Stimulated activated CD4-positive, alpha-beta T cell treated with anti-CD3 and anti-CD28 coated beads, Interleukin-2, amount 100 ng/mL, for 48 hours (primary cell): ENCODE measurements around the gene ADCY4.
A peak's percentile ranks its signal among the peaks of the same experiment; 100 is the strongest.

Source experiments
- DNase-seq, 2 donors: peaks; one replicate each; pipeline ENCODE4 v3.0.0-alpha.2; 2020

The ADCY4 gene

DNA sequence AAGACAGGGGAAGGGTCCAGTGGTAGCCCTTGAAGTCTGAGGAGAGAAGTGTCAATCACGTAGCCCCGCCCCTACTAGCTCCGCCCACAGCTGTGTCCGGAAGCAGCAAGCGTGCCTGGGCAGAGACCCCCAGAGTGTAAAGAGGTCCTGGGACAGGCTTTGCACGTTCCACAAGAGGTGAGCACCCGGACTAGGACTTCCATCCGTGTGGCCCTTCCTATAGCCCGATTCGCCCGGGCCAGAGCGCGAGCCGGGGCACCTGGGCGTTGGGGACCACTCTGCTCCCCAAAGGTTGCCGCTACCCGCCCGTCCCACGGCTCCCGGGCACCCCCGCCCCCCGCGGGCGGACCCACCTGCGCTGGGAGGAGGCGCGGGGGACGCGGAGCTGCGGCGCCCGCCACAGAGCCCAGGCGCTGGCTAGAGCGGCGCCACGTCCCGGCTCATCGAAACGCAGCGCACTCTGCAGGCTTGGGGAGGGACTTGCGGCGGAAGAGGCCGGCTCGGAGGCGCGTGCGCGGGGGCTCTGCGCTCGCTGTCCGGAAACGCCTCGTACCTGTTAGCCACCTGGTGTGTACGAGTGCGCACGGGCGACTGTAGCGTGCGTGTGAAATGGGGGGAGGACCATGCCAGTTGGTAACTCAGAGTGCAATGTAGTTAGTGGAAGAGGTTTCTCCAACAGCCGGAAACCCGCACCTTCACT, 63.6 kb downstream of the ADCY4 start, which contains the start of gene RABGGTA:
Gene RABGGTA, minus strand, starts transcription at position 464 of the 700 bp plus-strand sequence. CDS start 482 bp downstream, outside the sequence.
- DNase-seq, result peak; percentile 77 to 81

GRCh38 chr14:24270537-24271133, 64.2 kb downstream of the ADCY4 start:
- DNase-seq, result no peak

- DNase-seq, result no peak
Observed at GRCh38 chr14:24269910-24270536, 64.8 kb downstream of the ADCY4 start.

DNA sequence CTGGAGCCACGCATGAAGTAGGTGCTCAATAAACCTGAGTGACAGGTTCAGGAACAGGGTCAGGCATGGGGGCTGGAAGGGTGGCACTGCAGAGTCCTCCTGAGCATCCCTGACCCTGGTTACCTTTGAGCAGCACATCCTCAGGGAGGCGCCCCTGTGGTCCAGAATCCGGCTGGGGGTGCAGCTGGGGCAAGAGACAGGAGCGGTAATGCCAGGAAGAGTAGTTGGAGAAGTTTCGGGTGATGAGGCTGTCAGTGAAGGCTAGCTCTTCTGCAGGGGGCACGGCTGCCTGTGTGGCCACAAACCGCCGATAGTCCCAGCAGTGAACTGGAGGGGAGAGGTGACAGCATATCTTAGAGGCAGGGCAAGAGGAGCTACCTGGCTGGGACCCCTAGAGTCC, 65.5 kb downstream of the ADCY4 start:
- no peak for DNase-seq
